Stimulated activated naive CD8-positive, alpha-beta T cell treated with anti-CD3 and anti-CD28 coated beads, Interleukin-15, amount 100 ng/mL, for 72 hours (primary cell): ENCODE data around the gene PSMC4.
A peak's percentile ranks its signal among the peaks of the same experiment; 100 is the strongest.

Source experiments
- ATAC-seq: fragments of 150-1000 bp; cut with Tn5 transposase; 2 replicates; pipeline ENCODE4 v1.10.0; 2021; ENCODE audit warnings: mild to moderate bottlenecking, moderate library complexity
- DNase-seq, 2 donors: peaks; one replicate each; pipeline ENCODE4 v3.0.0; 2021 to 2022
- H3K27ac Mint-ChIP-seq, 2 donors: one replicate each; pipeline ENCODE4 v1.8.0; 2022; ENCODE audit warnings: mild to moderate bottlenecking in 2 of 2, mixed read lengths in 2 of 2, moderate library complexity in 2 of 2
- H3K27me3 Mint-ChIP-seq: one replicate; pipeline ENCODE4 v1.8.0; 2022; ENCODE audit warnings: mixed read lengths
- H3K4me1 Mint-ChIP-seq: one replicate; pipeline ENCODE4 v1.8.0; 2022; ENCODE audit warnings: mild to moderate bottlenecking, mixed read lengths
- H3K4me3 Mint-ChIP-seq, 2 donors: one replicate each; pipeline ENCODE4 v1.8.0; 2022; ENCODE audit warnings: mild to moderate bottlenecking in 2 of 2, mixed read lengths in 2 of 2, moderate library complexity in 1 of 2
- H3K9me3 Mint-ChIP-seq, 2 donors: one replicate each; pipeline ENCODE4 v1.8.0; 2022; ENCODE audit warnings: mixed read lengths in 2 of 2

Gene PSMC4

GRCh38 chr19:39995794-39996193, 24.8 kb downstream of the PSMC4 start:
- ATAC-seq, result no peak
- H3K4me1 Mint-ChIP-seq, result peaks cover 52% of the 10 kb centered on the region
- H3K27me3 Mint-ChIP-seq, result no peaks in the 10 kb centered on the region
- peaks cover 13 to 24% of the 10 kb centered on the region in 2 donors for H3K9me3 Mint-ChIP-seq
- no peak overlapping the region for H3K27ac Mint-ChIP-seq
- peak overlapping the region; percentile 66 to 96 for H3K4me3 Mint-ChIP-seq
- no peak for DNase-seq

- Mint-ChIP-seq H3K9me3 (peaks cover 13 to 24% of the 10 kb centered on the region in 2 donors), H3K27me3 (no peaks in the 10 kb centered on the region), H3K27ac (peak overlapping the region; percentile 96 to 99), H3K4me1 (peaks cover 47% of the 10 kb centered on the region), H3K4me3 (peak overlapping the region; percentile 92 to 96)
- DNase-seq (peak in 1 of 2 donors; percentile 65), ATAC-seq (peak; percentile 76)
Measured at GRCh38 chr19:39996218-39996810, 25.3 kb downstream of the PSMC4 start.

GRCh38 chr19:39996811-39997637, 26.1 kb downstream of the PSMC4 start, which contains the start of gene ZNF546:
TSS of gene ZNF546 (plus strand) at chr19:39997060. CDS start at chr19:39998327, 1,267 bp downstream.
- ATAC-seq (peak; percentile 94), DNase-seq (peak; percentile 84 to 92)
- Mint-ChIP-seq H3K27me3 (no peaks in the 10 kb centered on the region), H3K4me3 (peak within 1 kb of the TSS; percentile 92 to 96), H3K4me1 (peaks cover 40% of the 10 kb centered on the region), H3K9me3 (peaks cover 13 to 24% of the 10 kb centered on the region in 2 donors), H3K27ac (peak within 1 kb of the TSS; percentile 96 to 99)

- Mint-ChIP-seq H3K4me1 (peaks cover 33% of the 10 kb centered on the region), H3K27me3 (no peaks in the 10 kb centered on the region), H3K27ac (peak overlapping the region; percentile 96 to 99), H3K4me3 (peak overlapping the region; percentile 92 to 96), H3K9me3 (peaks cover 12 to 20% of the 10 kb centered on the region in 2 donors)
- ATAC-seq, result peak; percentile 63
- peak in 1 of 2 donors; percentile 56 for DNase-seq
Measured at GRCh38 chr19:39997638-39998216, 26.8 kb downstream of the PSMC4 start.

GRCh38 chr19:39998501-39998900, 27.5 kb downstream of the PSMC4 start:
- DNase-seq (no peak), ATAC-seq (no peak)
- peaks cover 8 to 14% of the 10 kb centered on the region in 2 donors for H3K9me3 Mint-ChIP-seq
- no peak overlapping the region for H3K27ac Mint-ChIP-seq
- peaks cover 27% of the 10 kb centered on the region for H3K4me1 Mint-ChIP-seq
- peak overlapping the region in 1 of 2 donors; percentile 96 for H3K4me3 Mint-ChIP-seq
- H3K27me3 Mint-ChIP-seq, result no peaks in the 10 kb centered on the region

GRCh38 chr19:40005691-40006272, 34.8 kb downstream of the PSMC4 start:
- H3K4me1 Mint-ChIP-seq, result peaks cover 7% of the 10 kb centered on the region
- no peaks in the 10 kb centered on the region for H3K27me3 Mint-ChIP-seq
- peaks cover 0 to 11% of the 10 kb centered on the region in 2 donors for H3K9me3 Mint-ChIP-seq
- DNase-seq (no peak), ATAC-seq (no peak)
- H3K4me3 Mint-ChIP-seq, result no peak overlapping the region
- no peak overlapping the region for H3K27ac Mint-ChIP-seq

GRCh38 chr19:40006273-40006691, 35.3 kb downstream of the PSMC4 start:
- H3K9me3 Mint-ChIP-seq, result peaks cover 0 to 11% of the 10 kb centered on the region in 2 donors
- H3K4me1 Mint-ChIP-seq, result peaks cover 7% of the 10 kb centered on the region
- H3K27ac Mint-ChIP-seq, result no peak overlapping the region

DNA sequence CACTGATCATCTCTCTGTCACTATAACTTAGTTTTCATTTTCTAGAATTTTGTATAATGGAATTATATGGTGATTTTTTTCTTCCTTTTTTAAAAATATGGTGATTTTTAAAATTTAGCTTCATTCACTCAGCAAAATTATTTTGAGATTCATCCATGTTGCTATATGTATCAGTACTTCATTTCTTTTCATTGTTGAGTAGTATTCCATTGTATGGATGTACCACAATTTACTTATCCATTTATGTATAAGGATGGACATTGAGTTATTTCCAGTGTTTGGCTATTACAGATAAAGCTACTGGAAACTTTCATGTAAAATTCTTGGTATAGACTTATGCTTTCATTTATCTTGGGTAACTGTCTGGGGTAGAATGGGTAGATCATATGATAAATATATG, 38.7 kb downstream of the PSMC4 start:
- no peak overlapping the region for H3K4me3 Mint-ChIP-seq

More at GRCh38 chr19:40006273-40006691, 35.3 kb downstream of the PSMC4 start:
- H3K4me3 Mint-ChIP-seq, result no peak overlapping the region
- DNase-seq (no peak), ATAC-seq (no peak)
- no peaks in the 10 kb centered on the region for H3K27me3 Mint-ChIP-seq

DNA sequence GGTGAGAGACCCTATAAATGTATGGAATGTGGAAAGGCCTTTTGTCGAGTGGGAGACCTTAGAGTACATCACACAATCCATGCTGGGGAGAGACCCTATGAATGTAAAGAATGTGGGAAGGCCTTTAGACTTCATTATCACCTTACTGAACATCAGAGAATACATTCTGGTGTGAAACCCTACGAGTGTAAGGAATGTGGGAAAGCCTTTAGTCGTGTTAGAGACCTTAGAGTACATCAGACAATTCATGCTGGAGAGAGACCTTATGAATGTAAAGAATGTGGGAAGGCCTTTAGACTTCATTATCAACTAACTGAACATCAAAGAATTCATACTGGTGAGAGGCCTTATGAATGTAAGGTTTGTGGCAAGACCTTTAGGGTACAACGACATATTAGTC, 43.0 kb downstream of the PSMC4 start:
- peaks cover 28 to 40% of the 10 kb centered on the region in 2 donors for H3K9me3 Mint-ChIP-seq
- no peak for ATAC-seq
- no peak overlapping the region for H3K4me3 Mint-ChIP-seq
- H3K27me3 Mint-ChIP-seq, result no peaks in the 10 kb centered on the region
- no peak overlapping the region for H3K27ac Mint-ChIP-seq
- no peak for DNase-seq
- H3K4me1 Mint-ChIP-seq, result no peaks in the 10 kb centered on the region

More for the DNA sequence above, 38.7 kb downstream of the PSMC4 start:
- Mint-ChIP-seq H3K27ac (no peak overlapping the region), H3K4me1 (peaks cover 7% of the 10 kb centered on the region), H3K27me3 (no peaks in the 10 kb centered on the region), H3K9me3 (peaks cover 21 to 36% of the 10 kb centered on the region in 2 donors)
- ATAC-seq (no peak), DNase-seq (no peak)

GRCh38 chr19:40023969-40024368, 53.0 kb downstream of the PSMC4 start:
- Mint-ChIP-seq H3K9me3 (peaks cover 54 to 70% of the 10 kb centered on the region in 2 donors), H3K4me1 (no peaks in the 10 kb centered on the region), H3K27ac (no peak overlapping the region), H3K4me3 (no peak overlapping the region), H3K27me3 (no peaks in the 10 kb centered on the region)
- no peak for DNase-seq
- no peak for ATAC-seq

DNA sequence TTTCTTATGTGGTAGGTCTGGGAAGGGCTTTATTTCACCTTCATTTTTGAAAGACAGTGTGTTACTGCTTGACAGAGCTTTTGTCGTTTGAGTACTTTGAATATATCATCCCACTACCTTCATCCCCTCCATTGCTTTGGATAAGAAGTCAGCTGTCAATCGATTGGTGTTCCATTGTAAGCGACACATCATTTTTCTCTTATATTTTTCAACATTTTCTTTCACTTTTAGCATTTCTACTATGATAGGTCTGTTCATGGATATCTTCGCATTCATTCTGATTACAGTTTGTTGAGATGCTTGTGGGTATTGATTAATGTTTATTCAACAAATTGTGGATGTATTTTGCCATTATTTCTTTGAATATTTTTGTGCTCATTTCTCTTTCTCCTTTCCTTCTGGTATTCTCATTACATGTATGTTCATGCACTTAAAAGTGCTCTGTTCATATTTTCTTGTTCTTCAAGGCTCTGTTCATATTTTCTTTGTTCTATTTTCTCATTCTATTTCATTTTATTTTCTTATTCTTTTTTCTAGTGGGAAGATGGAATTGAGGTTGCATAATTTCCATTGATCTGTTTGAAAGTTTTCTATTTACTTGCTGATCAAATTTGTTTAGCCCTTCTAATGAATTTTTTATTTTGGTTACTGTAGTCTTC, 55.1 kb downstream of the PSMC4 start:
- H3K27me3 Mint-ChIP-seq, result no peaks in the 10 kb centered on the region
- no peak overlapping the region for H3K4me3 Mint-ChIP-seq
- DNase-seq, result no peak
- no peaks in the 10 kb centered on the region for H3K4me1 Mint-ChIP-seq
- no peak overlapping the region for H3K27ac Mint-ChIP-seq
- H3K9me3 Mint-ChIP-seq, result peaks cover 57 to 77% of the 10 kb centered on the region in 2 donors
- ATAC-seq, result no peak

GRCh38 chr19:40026597-40026970, 55.6 kb downstream of the PSMC4 start:
- H3K4me3 Mint-ChIP-seq, result no peak overlapping the region
- H3K27me3 Mint-ChIP-seq, result no peaks in the 10 kb centered on the region
- peaks cover 53 to 74% of the 10 kb centered on the region in 2 donors for H3K9me3 Mint-ChIP-seq
- ATAC-seq (no peak), DNase-seq (no peak)
- no peaks in the 10 kb centered on the region for H3K4me1 Mint-ChIP-seq
- no peak overlapping the region for H3K27ac Mint-ChIP-seq
